Naive thymus-derived CD4-positive, alpha-beta T cell (primary cell): ENCODE measurements around the gene ASPSCR1. TPM values are rescaled to one million over a fixed set of nuclear protein-coding genes. Genes with fewer than 3 reads are reported as not detected.
A peak's percentile ranks its signal among the peaks of the same experiment; 100 is the strongest.

Source experiments
- ATAC-seq: fragments of 150-1000 bp; cut with Tn5 transposase; 2 replicates; pipeline ENCODE4 v1.10.0; 2021; ENCODE audit warnings: mild to moderate bottlenecking, moderate library complexity
- CTCF ChIA-PET: fragments of 350-600 bp; sonication (Branson Sonifier 250); formaldehyde crosslinking; loops from one replicate; lab custom pipeline; 2021; ENCODE audit warnings: antibody characterized with exemption; lab: Charles Lee
- POLR2A ChIA-PET: fragments of 350-600 bp; sonication (Branson Sonifier 250); formaldehyde crosslinking; loops from one replicate; lab custom pipeline; 2021; ENCODE audit warnings: antibody characterized with exemption, inconsistent platforms; lab: Charles Lee
- DNase-seq, 9 donors: peaks; one replicate each; pipeline versions ENCODE4 v3.0.0 to v3.0.0-alpha.2; 2020 to 2022; ENCODE audit warnings: mixed read lengths in 1 of 9
- H3K27ac ChIP-seq: one replicate; pipeline ENCODE4 v1.7.0; 2013; ENCODE audit warnings: mild to moderate bottlenecking, low read depth, low read length, moderate library complexity
- H3K27me3 ChIP-seq, 2 donors: one replicate each; pipeline ENCODE4 v1.7.0; 2013; ENCODE audit warnings: low read length in 2 of 2, mild to moderate bottlenecking in 2 of 2, moderate library complexity in 2 of 2; ENCODE audit not compliant: control insufficient read depth in 2 of 2, insufficient read depth in 2 of 2
- H3K36me3 ChIP-seq, 3 experiments: 1 replicate in 2 of 3; 2 replicates in 1 of 3; pipeline ENCODE4 v1.7.0; 2013; ENCODE audit warnings: low read length in 3 of 3, mild to moderate bottlenecking in 3 of 3, moderate library complexity in 1 of 3; ENCODE audit not compliant: insufficient read depth in 3 of 3, control insufficient read depth in 2 of 3
- H3K4me1 ChIP-seq, 2 donors: one replicate each; pipeline ENCODE4 v1.7.0; 2013; ENCODE audit warnings: low read length in 2 of 2, mild to moderate bottlenecking in 2 of 2, moderate library complexity in 1 of 2; ENCODE audit not compliant: control insufficient read depth in 2 of 2, insufficient read depth in 2 of 2
- H3K4me3 ChIP-seq: 2 replicates; pipeline ENCODE4 v1.7.0; 2013; ENCODE audit warnings: mild to moderate bottlenecking, low read length
- H3K9me3 ChIP-seq, 3 experiments: 1 replicate in 2 of 3; 2 replicates in 1 of 3; pipeline ENCODE4 v1.7.0; 2013; ENCODE audit warnings: low read length in 3 of 3; ENCODE audit not compliant: control insufficient read depth in 2 of 3
- H3K27ac Mint-ChIP-seq, 9 donors: one replicate each; pipeline ENCODE4 v1.8.0; 2020 to 2022; ENCODE audit warnings: mixed read lengths in 9 of 9, mild to moderate bottlenecking in 8 of 9, moderate library complexity in 5 of 9, inconsistent platforms in 2 of 9
- H3K27me3 Mint-ChIP-seq, 5 donors: one replicate each; pipeline ENCODE4 v1.8.0; 2021 to 2022; ENCODE audit warnings: mixed read lengths in 5 of 5, mild to moderate bottlenecking in 1 of 5
- H3K36me3 Mint-ChIP-seq, 5 donors: one replicate each; pipeline ENCODE4 v1.8.0; 2020 to 2022; ENCODE audit warnings: mixed read lengths in 5 of 5, mild to moderate bottlenecking in 3 of 5, inconsistent platforms in 1 of 5
- H3K4me1 Mint-ChIP-seq, 7 donors: one replicate each; pipeline ENCODE4 v1.8.0; 2020 to 2022; ENCODE audit warnings: mixed read lengths in 7 of 7, mild to moderate bottlenecking in 3 of 7, inconsistent platforms in 1 of 7
- H3K4me3 Mint-ChIP-seq, 10 donors: one replicate each; pipeline ENCODE4 v1.8.0; 2020 to 2022; ENCODE audit warnings: mild to moderate bottlenecking in 10 of 10, mixed read lengths in 10 of 10, moderate library complexity in 6 of 10, inconsistent platforms in 2 of 10
- H3K9me3 Mint-ChIP-seq, 11 donors: one replicate each; pipeline ENCODE4 v1.8.0; 2020 to 2022; ENCODE audit warnings: mixed read lengths in 11 of 11, mild to moderate bottlenecking in 4 of 11, inconsistent platforms in 1 of 11, moderate library complexity in 1 of 11
- intact Hi-C, 2 donors: fragments of 100-400 bp; cut with micrococcal nuclease; formaldehyde crosslinking; loops; one replicate each; pipeline ENCODE4 v1.15.1; 2023
- polyA plus RNA-seq, 2 donors: library from polyadenylated mRNA; unstranded; fragments of 300-500 nt; fragmentation: Illumina TruSeq; gene quantifications; one replicate each; pipeline ENCODE4 v1.2.3, GENCODE V29; 2021
- total RNA-seq, 6 experiments: library from RNA in 5 of 6; stranded (reverse) in 5 of 6; gene quantifications; 1 replicate in 5 of 6; 2 replicates in 1 of 6; pipeline ENCODE4 v1.2.3 and lab custom pipeline; 2021 to 2026

Gene ASPSCR1
- total and polyA plus RNA-seq, 7 experiments from 2014 or later: 24.2 to 46.7 (median 38.0) TPM

DNA sequence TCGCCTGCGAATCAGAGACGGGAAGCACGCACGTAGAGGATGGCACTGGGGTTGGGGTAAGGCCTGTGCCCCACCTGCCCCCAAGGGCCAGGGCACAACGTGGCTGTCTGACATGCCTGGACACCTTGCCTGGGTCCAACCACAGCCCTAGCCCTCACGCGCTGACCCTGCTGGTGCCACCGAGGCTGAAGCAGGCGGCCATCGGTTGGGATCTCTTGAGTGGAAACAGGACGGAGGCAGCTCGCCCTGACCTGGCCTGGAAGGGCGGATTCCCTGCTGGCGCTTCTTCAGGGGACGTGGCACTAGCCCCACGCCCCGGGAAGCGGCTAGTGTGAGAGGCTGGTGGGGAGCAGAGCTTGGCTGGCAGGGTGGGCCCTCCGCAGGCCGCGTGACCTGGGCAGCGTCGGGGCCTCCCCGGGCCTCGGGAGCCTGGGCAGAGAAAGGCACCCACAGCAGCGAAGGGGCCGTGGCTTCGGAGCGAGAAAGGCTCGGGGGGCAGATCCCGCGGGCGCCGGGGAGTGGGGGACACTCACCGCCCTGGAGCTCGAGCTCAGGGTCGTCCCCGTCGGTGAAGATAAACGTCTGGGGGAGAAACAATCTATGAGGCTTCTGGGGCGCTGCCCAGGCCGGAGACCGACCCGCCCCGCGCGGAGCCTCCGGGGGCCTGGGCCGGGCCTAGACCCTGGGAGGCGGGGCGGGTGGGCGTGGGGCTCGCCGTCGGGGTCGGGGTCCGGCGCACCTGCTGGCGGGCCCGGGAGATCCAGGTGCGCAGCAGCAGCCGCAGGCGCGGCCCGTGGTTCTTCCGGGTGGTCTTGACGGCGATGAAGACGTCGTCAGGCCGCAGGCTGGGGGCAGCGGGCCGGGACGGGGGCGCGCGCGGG lies 73.6 kb downstream of the ASPSCR1 start:
- intact Hi-C loops: loop anchor here (1.0 kb wide), 4 partner anchors 14 to 47 kb away; partner anchors contain the start of genes DCXR (in 2 of the 2), DUS1L (in 1 of the 2), FASN (in 1 of the 2) and LRRC45 (in 1 of the 2)
- Mint-ChIP-seq H3K27me3 (no peaks in the 10 kb centered on the region), H3K9me3 (no peaks in the 10 kb centered on the region), H3K4me1 (peaks cover 5 to 28% (median 13%) of the 10 kb centered on the region in 7 donors), H3K4me3 (peak overlapping the region; percentile 60 to 92 (median 86)), H3K36me3 (peaks cover 0 to 9% (median 2%) of the 10 kb centered on the region in 5 donors), H3K27ac (peak overlapping the region in 8 of 9 donors; percentile 51 to 91 (median 76))
- no peak for DNase-seq
- peak; percentile 28 for ATAC-seq
- no peaks in the 10 kb centered on the region for H3K27me3 ChIP-seq
- H3K4me1 ChIP-seq: peaks cover 18 to 31% of the 10 kb centered on the region in 2 donors
- ChIA-PET CTCF (interaction anchor here (1.2 kb wide), 1 partner anchor 13 kb away, joined by 6 read pairs; the partner anchor contains the start of gene DCXR), POLR2A (interaction anchor here (1.0 to 7.7 kb wide), 3 partner anchors 14 to 76 kb away, joined by 3 to 54 read pairs (median 3); partner anchors contain the start of gene DUS1L)
- H3K27ac ChIP-seq: peak overlapping the region; percentile 64
- peaks cover 0 to 64% (median 6%) of the 10 kb centered on the region in 3 experiments for H3K36me3 ChIP-seq
- no peaks in the 10 kb centered on the region for H3K9me3 ChIP-seq
- peak overlapping the region; percentile 39 for H3K4me3 ChIP-seq

DNA sequence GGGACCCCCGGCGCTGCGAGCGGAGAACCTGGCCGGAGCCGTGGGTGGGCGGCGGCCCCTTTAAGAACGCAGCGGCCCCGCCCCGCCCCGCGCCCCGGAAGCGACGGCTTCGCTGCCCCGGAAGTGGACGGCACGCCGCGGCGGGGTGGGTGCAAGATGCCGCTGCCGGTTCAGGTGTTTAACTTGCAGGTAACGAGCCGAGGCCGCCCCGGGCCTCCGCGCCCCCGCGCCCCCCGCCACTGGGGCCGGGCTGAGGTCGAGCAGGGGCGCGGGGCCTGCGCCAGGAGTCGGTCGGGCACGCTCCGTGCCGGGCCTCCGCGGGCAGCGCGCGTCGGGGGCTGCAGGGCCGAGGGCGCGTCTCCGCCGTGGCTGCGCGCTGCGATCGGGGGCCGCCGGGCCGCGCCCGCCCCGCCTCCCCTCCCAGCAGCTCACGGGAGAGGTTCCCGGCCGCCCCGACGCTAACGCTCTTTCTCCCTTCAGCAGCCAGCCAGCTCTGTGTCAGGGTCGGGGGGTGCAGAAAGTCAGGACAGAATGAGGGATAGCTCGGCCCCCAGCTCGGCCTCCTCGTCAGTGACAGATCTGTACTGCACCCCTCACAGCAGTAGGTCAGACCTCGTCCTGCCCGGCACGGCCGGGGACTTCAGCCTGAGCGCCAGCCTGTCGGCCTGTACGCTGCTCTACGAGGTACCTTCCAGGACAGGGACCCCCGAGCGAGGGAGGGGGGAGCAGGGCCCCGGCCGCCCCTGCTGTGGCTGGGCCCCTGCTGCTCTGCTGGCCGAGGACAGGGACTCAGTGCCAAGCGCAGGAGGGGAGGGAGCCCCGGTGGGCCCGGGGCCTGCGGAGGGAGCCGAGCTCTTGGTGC lies 74.6 kb downstream of the ASPSCR1 start, which contains the start of the genes GPS1 and RFNG:
TSS of gene GPS1 (plus strand) at position 123 of the 862 bp plus-strand sequence. CDS start at position 157, 34 bp downstream.
TSS of gene RFNG (minus strand) at position 36 of the 862 bp plus-strand sequence. CDS start 45 bp downstream, outside the sequence.
- H3K36me3 Mint-ChIP-seq: peaks cover 0 to 6% (median 0%) of the 10 kb centered on the region in 5 donors
- ATAC-seq (peak; percentile 91), DNase-seq (peak; percentile 68 to 87 (median 80))
- H3K9me3 Mint-ChIP-seq: no peaks in the 10 kb centered on the region
- ChIA-PET CTCF (interaction anchor here (0.6 kb wide), 1 partner anchor 68 kb away, joined by 9 read pairs; no protein-coding TSS in a partner anchor), POLR2A (interaction anchor here (0.6 to 7.7 kb wide), 7 partner anchors 8 to 54 kb away, joined by 3 to 54 read pairs (median 3); partner anchors contain the start of genes DCXR and DUS1L)
- peak within 1 kb of the TSS in 8 of 9 donors; percentile 51 to 91 (median 78) for H3K27ac Mint-ChIP-seq
- intact Hi-C loops: loop anchor here (1.0 kb wide), 4 partner anchors 13 to 46 kb away; partner anchors contain the start of genes DCXR (in 2 of the 2), DUS1L (in 1 of the 2), FASN (in 1 of the 2) and LRRC45 (in 1 of the 2)
- H3K27me3 Mint-ChIP-seq: no peaks in the 10 kb centered on the region
- peak within 1 kb of the TSS; percentile 72 for H3K27ac ChIP-seq
- H3K4me3 ChIP-seq: peak within 1 kb of the TSS; percentile 74
- H3K9me3 ChIP-seq: no peaks in the 10 kb centered on the region
- peaks cover 18 to 31% of the 10 kb centered on the region in 2 donors for H3K4me1 ChIP-seq
- H3K36me3 ChIP-seq: peaks cover 0 to 67% (median 10%) of the 10 kb centered on the region in 3 experiments
- H3K27me3 ChIP-seq: no peaks in the 10 kb centered on the region
- H3K4me1 Mint-ChIP-seq: peaks cover 5 to 28% (median 13%) of the 10 kb centered on the region in 7 donors
- H3K4me3 Mint-ChIP-seq: peak within 1 kb of the TSS; percentile 60 to 92 (median 86)

DNA sequence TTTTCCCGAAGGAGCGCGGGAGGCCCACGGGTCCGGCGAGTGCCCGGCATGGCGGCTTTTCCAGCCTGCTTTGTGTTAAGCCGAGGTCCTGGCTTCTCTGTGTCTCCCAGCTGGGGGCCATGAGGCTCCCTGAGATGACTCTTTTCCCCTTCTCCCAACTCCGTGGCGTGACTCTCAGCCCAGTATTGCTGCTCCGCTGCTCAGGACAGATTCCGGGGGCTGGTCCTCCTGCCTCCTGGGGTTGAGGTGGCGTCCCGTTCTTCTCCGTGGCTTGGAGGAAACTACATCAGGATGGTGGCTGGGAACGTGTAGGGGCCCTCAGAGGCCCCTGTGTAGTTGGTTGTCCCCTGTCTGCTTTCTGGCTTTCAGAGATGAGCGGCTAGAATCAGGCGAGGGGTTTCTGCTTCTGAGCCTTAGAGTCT lies 75.2 kb downstream of the ASPSCR1 start:
- Mint-ChIP-seq H3K27ac (peak overlapping the region in 4 of 9 donors; percentile 29 to 81 (median 56)), H3K27me3 (no peaks in the 10 kb centered on the region), H3K4me1 (peaks cover 1 to 28% (median 12%) of the 10 kb centered on the region in 7 donors), H3K9me3 (no peaks in the 10 kb centered on the region), H3K36me3 (peaks cover 0 to 2% (median 0%) of the 10 kb centered on the region in 5 donors), H3K4me3 (peak overlapping the region; percentile 60 to 85 (median 74))
- ATAC-seq: no peak
- Histone ChIP-seq H3K27ac (peak overlapping the region; percentile 72), H3K27me3 (no peaks in the 10 kb centered on the region), H3K9me3 (no peaks in the 10 kb centered on the region), H3K36me3 (peaks cover 0 to 67% (median 10%) of the 10 kb centered on the region in 3 experiments), H3K4me1 (peaks cover 18 to 31% of the 10 kb centered on the region in 2 donors), H3K4me3 (peak overlapping the region; percentile 74)
- intact Hi-C loops: no loop called here
- DNase-seq: no peak
- ChIA-PET POLR2A (interaction anchor here (0.6 to 7.7 kb wide), 7 partner anchors 7 to 53 kb away, joined by 3 to 54 read pairs (median 4); partner anchors contain the start of genes DCXR and DUS1L), CTCF (interaction anchor here (0.6 kb wide), 1 partner anchor 67 kb away, joined by 9 read pairs; no protein-coding TSS in a partner anchor)

DNA sequence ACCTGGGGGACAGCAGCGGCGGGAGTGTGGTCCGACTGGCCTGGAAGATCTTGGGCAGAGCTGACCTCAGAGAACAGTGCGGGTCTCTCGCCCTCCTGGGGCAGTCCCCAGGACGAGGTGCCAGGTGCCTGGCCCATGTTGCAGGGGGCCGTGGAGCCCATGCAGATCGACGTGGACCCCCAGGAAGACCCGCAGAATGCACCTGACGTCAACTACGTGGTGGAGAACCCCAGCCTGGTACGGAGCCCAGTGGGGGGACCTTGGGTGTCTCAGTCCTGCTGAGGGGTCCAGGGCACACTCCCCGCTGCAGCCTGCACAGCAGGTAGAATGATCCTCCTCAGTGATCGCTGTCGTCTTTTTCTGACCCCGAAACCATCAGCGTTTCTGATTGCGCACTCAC lies 75.7 kb downstream of the ASPSCR1 start:
- H3K4me1 ChIP-seq: peaks cover 18 to 31% of the 10 kb centered on the region in 2 donors
- H3K36me3 ChIP-seq: peaks cover 0 to 67% (median 14%) of the 10 kb centered on the region in 3 experiments
- DNase-seq (no peak), ATAC-seq (no peak)
- H3K27me3 ChIP-seq: no peaks in the 10 kb centered on the region
- Mint-ChIP-seq H3K27ac (peak overlapping the region in 6 of 9 donors; percentile 21 to 72 (median 59)), H3K4me1 (peaks cover 0 to 28% (median 12%) of the 10 kb centered on the region in 7 donors), H3K9me3 (no peaks in the 10 kb centered on the region), H3K4me3 (peak overlapping the region; percentile 60 to 85 (median 74)), H3K36me3 (peaks cover 0 to 5% (median 0%) of the 10 kb centered on the region in 5 donors), H3K27me3 (no peaks in the 10 kb centered on the region)
- ChIA-PET CTCF (no interaction called here), POLR2A (interaction anchor here (0.7 to 7.7 kb wide), 5 partner anchors 9 to 46 kb away, joined by 4 to 54 read pairs (median 5); partner anchors contain the start of genes DCXR and DUS1L)
- intact Hi-C loops: no loop called here
- H3K4me3 ChIP-seq: peak overlapping the region; percentile 74
- peak overlapping the region; percentile 72 for H3K27ac ChIP-seq
- H3K9me3 ChIP-seq: no peaks in the 10 kb centered on the region

DNA sequence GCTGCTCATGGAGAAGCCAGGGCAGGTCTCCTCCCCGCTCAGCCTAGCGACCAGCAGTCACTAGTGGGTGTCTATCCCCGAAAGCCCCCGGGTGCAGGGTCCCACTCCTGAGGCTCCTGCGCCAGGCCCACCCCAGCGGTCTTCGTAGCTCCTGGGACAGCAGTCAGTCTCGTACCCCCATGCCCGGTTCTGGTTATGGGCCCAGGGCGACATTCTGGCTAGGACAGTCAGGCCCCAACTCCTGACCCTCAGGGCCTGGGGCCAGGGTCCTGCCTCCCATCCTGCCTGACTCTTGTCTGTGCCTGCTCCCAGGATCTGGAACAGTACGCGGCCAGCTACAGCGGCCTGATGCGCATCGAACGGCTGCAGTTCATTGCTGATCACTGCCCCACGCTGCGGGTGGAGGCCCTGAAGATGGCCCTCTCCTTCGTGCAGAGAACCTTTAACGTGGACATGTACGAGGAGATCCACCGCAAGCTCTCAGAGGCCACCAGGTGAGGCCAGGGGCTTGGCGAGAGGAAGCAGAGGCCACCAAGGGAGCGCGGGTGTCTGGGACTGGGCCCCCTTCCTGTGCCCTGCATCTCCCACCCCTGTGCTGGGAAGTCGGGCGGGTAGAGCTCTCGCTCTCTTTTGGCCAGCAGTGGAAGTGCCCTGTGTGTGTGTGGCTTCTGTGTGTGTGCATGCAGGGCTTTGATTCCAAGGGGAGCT lies 76.3 kb downstream of the ASPSCR1 start:
- intact Hi-C loops: no loop called here
- H3K27ac Mint-ChIP-seq: peak overlapping the region in 7 of 9 donors; percentile 21 to 72 (median 46)
- no peak overlapping the region for H3K27ac ChIP-seq
- H3K36me3 Mint-ChIP-seq: peaks cover 0 to 5% (median 0%) of the 10 kb centered on the region in 5 donors
- peaks cover 0 to 67% (median 14%) of the 10 kb centered on the region in 3 experiments for H3K36me3 ChIP-seq
- POLR2A ChIA-PET: interaction anchor here (0.7 to 7.7 kb wide), 4 partner anchors 8 to 45 kb away, joined by 4 to 54 read pairs (median 5); partner anchors contain the start of gene DUS1L
- no peaks in the 10 kb centered on the region for H3K9me3 Mint-ChIP-seq
- no peaks in the 10 kb centered on the region for H3K27me3 Mint-ChIP-seq
- peaks cover 0 to 28% (median 12%) of the 10 kb centered on the region in 7 donors for H3K4me1 Mint-ChIP-seq
- no peaks in the 10 kb centered on the region for H3K27me3 ChIP-seq
- H3K4me3 ChIP-seq: no peak overlapping the region
- CTCF ChIA-PET: no interaction called here
- H3K4me3 Mint-ChIP-seq: peak overlapping the region; percentile 60 to 85 (median 74)
- ATAC-seq (no peak), DNase-seq (peak in 1 of 9 donors; percentile 6)
- no peaks in the 10 kb centered on the region for H3K9me3 ChIP-seq
- H3K4me1 ChIP-seq: peaks cover 18 to 31% of the 10 kb centered on the region in 2 donors
